ENCODE measurements around the gene SYTL3. TPM values are rescaled to one million over a fixed set of nuclear protein-coding genes. Genes with fewer than 3 reads are reported as not detected.

Gene SYTL3
- total and polyA plus RNA-seq, 2 experiments from 2014 or later, result 0.07 TPM; not detected in 1

- H3K36me3 Mint-ChIP-seq (ENCODE audit: low read depth), result peaks cover 94% of the 10 kb centered on the region
- H3K79me2 ChIP-seq (replicated peaks; ENCODE audit: insufficient read depth), result peaks cover 46% of the 10 kb centered on the region
Measured at GRCh38 chr6:158774717-158775449, 125.0 kb downstream of the SYTL3 start.

More at GRCh38 chr6:158774717-158775449, 125.0 kb downstream of the SYTL3 start:
- Mint-ChIP-seq H3K4me3 (no peak overlapping the region), H3K27ac (peak overlapping the region; percentile 77; the same call in 1 of the 2 replicates), H3K4me1 (peaks cover 45% of the 10 kb centered on the region), H3K9me3 (no peaks in the 10 kb centered on the region), H3K27me3 (ENCODE audit: insufficient read depth, low read depth, poor library complexity) (peaks cover 22% of the 10 kb centered on the region)
- Histone ChIP-seq H3K27me3 (ENCODE audit: insufficient read depth) (no peaks in the 10 kb centered on the region), H3K36me3 (ENCODE audit: insufficient read depth) (peaks cover 71% of the 10 kb centered on the region), H3K27ac (ENCODE audit: low read depth) (0 out of 2 replicates have a peak overlapping the region, but pooled peaks have one; percentile 50), H3K4me3 (no peak overlapping the region), H4K20me1 (replicated peaks; ENCODE audit: insufficient read depth) (peaks cover 53% of the 10 kb centered on the region), H3F3A (replicated peaks; ENCODE audit: low read depth) (peaks cover 53% of the 10 kb centered on the region), H2AFZ (no peak overlapping the region), H3K4me1 (ENCODE audit: insufficient read depth) (peaks cover 8% of the 10 kb centered on the region), H3K9me2 (ENCODE audit: insufficient read depth) (no peaks in the 10 kb centered on the region), H3K4me2 (no peak overlapping the region)
- no peak for TF ChIP-seq ZNF462 (CRISPR knock-in tag; IDR thresholded peaks at IDR 0.05)
- DNase-seq (ENCODE audit: low spot score), result no peak
- no peak for ATAC-seq
